ENCODE results near the gene ARHGAP19.

ARHGAP19 gene

GRCh38 chr10:97332591-97333350 lies 40.3 kb upstream of the ARHGAP19 start:
- H3K36me3 ChIP-seq (replicated peaks) = no peaks in the 10 kb centered on the region
- H3K27me3 ChIP-seq (replicated peaks) = peaks cover 16% of the 10 kb centered on the region
- in situ Hi-C loops (cut with HindIII; ENCODE audit: low pct_ligation_motif_present, low sequenced_read_pairs) = no loop called here
- peak overlapping the region; percentile 69 for H3K4me3 ChIP-seq (ENCODE audit: low read depth, low read length)
- TF ChIP-seq CTCF (IDR thresholded peaks at IDR 0.05; ENCODE audit: low read depth, low read length, missing control alignments) = peak; percentile 70
- peak; percentile 61 for DNase-seq
- no peak overlapping the region for H3K27ac ChIP-seq

GRCh38 chr10:97331153-97331703 lies 38.8 kb upstream of the ARHGAP19 start:
- Histone ChIP-seq H3K4me3 (ENCODE audit: low read depth, low read length) (no peak overlapping the region), H3K36me3 (replicated peaks) (no peaks in the 10 kb centered on the region)
- no peak for TF ChIP-seq CTCF (IDR thresholded peaks at IDR 0.05; ENCODE audit: low read depth, low read length, missing control alignments)

GRCh38 chr10:97329766-97330165 lies 37.3 kb upstream of the ARHGAP19 start:
- Histone ChIP-seq H3K27me3 (replicated peaks) (no peaks in the 10 kb centered on the region), H3K4me3 (ENCODE audit: low read depth, low read length) (no peak overlapping the region), H3K27ac (no peak overlapping the region), H3K36me3 (replicated peaks) (no peaks in the 10 kb centered on the region)
- no peak for TF ChIP-seq CTCF (IDR thresholded peaks at IDR 0.05; ENCODE audit: low read depth, low read length, missing control alignments)
- no peak for DNase-seq
- in situ Hi-C loops (cut with HindIII; ENCODE audit: low pct_ligation_motif_present, low sequenced_read_pairs) = no loop called here

More at GRCh38 chr10:97331153-97331703, 38.8 kb upstream of the ARHGAP19 start:
- H3K27ac ChIP-seq = no peak overlapping the region
- in situ Hi-C loops (cut with HindIII; ENCODE audit: low pct_ligation_motif_present, low sequenced_read_pairs) = no loop called here
- H3K27me3 ChIP-seq (replicated peaks) = peaks cover 7% of the 10 kb centered on the region
- DNase-seq = no peak

GRCh38 chr10:97328646-97329453 lies 36.4 kb upstream of the ARHGAP19 start:
- no peak for DNase-seq
- Histone ChIP-seq H3K4me3 (ENCODE audit: low read depth, low read length) (no peak overlapping the region), H3K27me3 (replicated peaks) (no peaks in the 10 kb centered on the region), H3K36me3 (replicated peaks) (no peaks in the 10 kb centered on the region), H3K27ac (no peak overlapping the region)
- no peak for TF ChIP-seq CTCF (IDR thresholded peaks at IDR 0.05; ENCODE audit: low read depth, low read length, missing control alignments)
- in situ Hi-C loops (cut with HindIII; ENCODE audit: low pct_ligation_motif_present, low sequenced_read_pairs) = no loop called here

GRCh38 chr10:97327348-97328294 lies 35.2 kb upstream of the ARHGAP19 start:
- no peak overlapping the region for H3K4me3 ChIP-seq (ENCODE audit: low read depth, low read length)
- no peak for DNase-seq
- in situ Hi-C loops (cut with HindIII; ENCODE audit: low pct_ligation_motif_present, low sequenced_read_pairs) = no loop called here

More at GRCh38 chr10:97327348-97328294, 35.2 kb upstream of the ARHGAP19 start:
- H3K27ac ChIP-seq = no peak overlapping the region
- H3K27me3 ChIP-seq (replicated peaks) = no peaks in the 10 kb centered on the region
- TF ChIP-seq CTCF (IDR thresholded peaks at IDR 0.05; ENCODE audit: low read depth, low read length, missing control alignments) = no peak
- no peaks in the 10 kb centered on the region for H3K36me3 ChIP-seq (replicated peaks)
